ENCODE results near the gene RASSF5. TPM values are rescaled to one million over a fixed set of nuclear protein-coding genes. Genes with fewer than 3 reads are reported as not detected.
A peak's percentile ranks its signal among the peaks of the same experiment; 100 is the strongest.

RASSF5 gene
- total RNA-seq, 1 experiment from 2014 or later, result 1.3 TPM

DNA sequence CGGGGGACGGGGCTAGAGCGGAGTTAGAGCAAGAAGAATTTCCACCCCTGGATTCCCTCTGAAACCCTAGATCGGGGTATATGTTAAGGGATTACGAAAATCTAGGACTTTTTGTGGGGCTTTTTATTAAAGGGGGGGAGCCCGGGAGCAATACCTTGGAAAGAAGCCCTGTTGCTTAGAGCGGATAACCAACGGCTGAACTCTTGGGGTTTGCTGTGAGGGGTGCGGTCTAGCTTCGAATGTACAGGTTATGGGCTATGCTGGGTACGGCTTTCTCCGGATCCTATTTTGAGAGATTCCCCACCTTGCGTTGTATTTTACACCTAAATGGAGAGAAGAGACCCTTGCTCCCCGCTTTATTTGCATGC, 128.6 kb downstream of the RASSF5 start:
- ChIA-PET CTCF (interaction anchor here (0.9 to 3.9 kb wide), 4 partner anchors 22 to 277 kb away, joined by 4 to 46 read pairs (median 8); partner anchors contain the start of gene EIF2D), POLR2A (interaction anchor here (1.1 kb wide), 1 partner anchor 24 kb away, joined by 7 read pairs; the partner anchor contains the start of gene EIF2D)
- Histone ChIP-seq H3K4me3 (ENCODE audit: low read depth, low read length) (peak overlapping the region; percentile 86), H3K27me3 (replicated peaks; ENCODE audit: control insufficient read depth, insufficient read depth, low read length) (no peaks in the 10 kb centered on the region; the same call in 1 of the 2 replicates), H3K4me1 (no peaks in the 10 kb centered on the region), H3K9me3 (no peaks in the 10 kb centered on the region), H3K36me3 (ENCODE audit: control insufficient read depth, insufficient read depth, low read length) (no peaks in the 10 kb centered on the region)
- TF ChIP-seq, protein P1, sequence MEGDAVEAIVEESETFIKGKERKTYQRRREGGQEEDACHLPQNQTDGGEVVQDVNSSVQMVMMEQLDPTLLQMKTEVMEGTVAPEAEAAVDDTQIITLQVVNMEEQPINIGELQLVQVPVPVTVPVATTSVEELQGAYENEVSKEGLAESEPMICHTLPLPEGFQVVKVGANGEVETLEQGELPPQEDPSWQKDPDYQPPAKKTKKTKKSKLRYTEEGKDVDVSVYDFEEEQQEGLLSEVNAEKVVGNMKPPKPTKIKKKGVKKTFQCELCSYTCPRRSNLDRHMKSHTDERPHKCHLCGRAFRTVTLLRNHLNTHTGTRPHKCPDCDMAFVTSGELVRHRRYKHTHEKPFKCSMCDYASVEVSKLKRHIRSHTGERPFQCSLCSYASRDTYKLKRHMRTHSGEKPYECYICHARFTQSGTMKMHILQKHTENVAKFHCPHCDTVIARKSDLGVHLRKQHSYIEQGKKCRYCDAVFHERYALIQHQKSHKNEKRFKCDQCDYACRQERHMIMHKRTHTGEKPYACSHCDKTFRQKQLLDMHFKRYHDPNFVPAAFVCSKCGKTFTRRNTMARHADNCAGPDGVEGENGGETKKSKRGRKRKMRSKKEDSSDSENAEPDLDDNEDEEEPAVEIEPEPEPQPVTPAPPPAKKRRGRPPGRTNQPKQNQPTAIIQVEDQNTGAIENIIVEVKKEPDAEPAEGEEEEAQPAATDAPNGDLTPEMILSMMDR (IDR thresholded peaks at IDR 0.05; ENCODE audit: insufficient read depth in 1 of 2, low read depth in 1 of 2, low read length in 1 of 2, severe bottlenecking in 1 of 2, unreplicated experiment in 1 of 2), result no peak
- intact Hi-C loops (cut with micrococcal nuclease; ENCODE audit: unreplicated experiment), result loop anchor here (2.0 kb wide), 2 partner anchors 51 to 73 kb away; no protein-coding TSS in a partner anchor
- Mint-ChIP-seq H3K4me3 (ENCODE audit: unreplicated experiment) (peak overlapping the region; percentile 78), H3K36me3 (ENCODE audit: insufficient read depth, unreplicated experiment) (peaks cover 6% of the 10 kb centered on the region), H3K4me1 (ENCODE audit: low read depth, unreplicated experiment) (peaks cover 7% of the 10 kb centered on the region), H3K27me3 (ENCODE audit: insufficient read depth, unreplicated experiment) (no peaks in the 10 kb centered on the region), H3K9me3 (ENCODE audit: unreplicated experiment) (no peaks in the 10 kb centered on the region), H3K27ac (ENCODE audit: unreplicated experiment) (no peak overlapping the region)
- DNase-seq, result no peak
- no TSS peak for BruUV-seq (replicated peaks)

DNA sequence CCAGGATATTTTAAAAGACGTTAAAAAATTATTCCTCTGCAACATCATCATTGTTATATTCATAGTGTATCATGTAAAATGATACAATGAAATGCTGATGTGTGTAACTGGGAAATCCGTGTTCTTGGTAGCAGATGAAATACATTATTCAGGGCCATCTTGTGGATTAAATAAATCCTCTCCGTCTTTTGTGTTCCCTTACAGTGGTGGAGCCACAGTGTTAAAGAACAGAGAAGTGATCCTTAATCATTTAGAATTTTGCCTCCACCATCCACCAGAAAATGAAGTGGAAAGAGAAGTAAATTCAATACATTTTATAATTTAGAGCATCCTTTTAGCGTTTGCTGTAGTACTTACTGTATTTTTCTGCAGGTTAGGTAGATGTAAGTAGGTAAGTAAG, 129.3 kb downstream of the RASSF5 start:
- peaks cover 7% of the 10 kb centered on the region for H3K4me1 Mint-ChIP-seq (ENCODE audit: low read depth, unreplicated experiment)
- intact Hi-C loops (cut with micrococcal nuclease; ENCODE audit: unreplicated experiment), result no loop called here
- peaks cover 6% of the 10 kb centered on the region for H3K36me3 Mint-ChIP-seq (ENCODE audit: insufficient read depth, unreplicated experiment)
- Histone ChIP-seq H3K9me3 (no peaks in the 10 kb centered on the region), H3K27me3 (replicated peaks; ENCODE audit: control insufficient read depth, insufficient read depth, low read length) (no peaks in the 10 kb centered on the region; the same call in 1 of the 2 replicates), H3K36me3 (ENCODE audit: control insufficient read depth, insufficient read depth, low read length) (no peaks in the 10 kb centered on the region), H3K4me1 (no peaks in the 10 kb centered on the region), H3K4me3 (ENCODE audit: low read depth, low read length) (no peak overlapping the region)
- ChIA-PET POLR2A (no interaction called here), CTCF (no interaction called here)
- H3K9me3 Mint-ChIP-seq (ENCODE audit: unreplicated experiment), result no peaks in the 10 kb centered on the region
- H3K27ac Mint-ChIP-seq (ENCODE audit: unreplicated experiment), result no peak overlapping the region
- no TSS peak for BruUV-seq (replicated peaks)
- H3K4me3 Mint-ChIP-seq (ENCODE audit: unreplicated experiment), result no peak overlapping the region
- H3K27me3 Mint-ChIP-seq (ENCODE audit: insufficient read depth, unreplicated experiment), result no peaks in the 10 kb centered on the region
- no peak for DNase-seq
- TF ChIP-seq, protein P1 (IDR thresholded peaks at IDR 0.05; ENCODE audit: insufficient read depth in 1 of 2, low read depth in 1 of 2, low read length in 1 of 2, severe bottlenecking in 1 of 2, unreplicated experiment in 1 of 2), result no peak

DNA sequence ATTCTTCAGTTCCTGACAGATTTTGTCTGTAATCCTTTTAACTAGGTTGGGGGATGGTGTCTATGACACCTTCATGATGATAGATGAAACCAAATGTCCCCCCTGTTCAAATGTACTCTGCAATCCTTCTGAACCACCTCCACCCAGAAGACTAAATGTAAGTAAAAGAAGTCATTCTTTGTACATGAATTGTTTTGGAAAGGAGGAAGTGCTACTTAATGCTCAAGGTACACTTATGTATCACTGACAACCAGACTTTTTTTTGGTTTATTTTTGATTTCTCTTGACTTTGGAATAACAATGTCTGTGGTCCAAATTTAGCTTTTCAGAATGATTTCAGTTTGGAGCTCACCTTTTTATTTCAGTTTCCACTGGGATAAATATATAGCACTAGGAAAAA, 130.3 kb downstream of the RASSF5 start:
- ChIA-PET CTCF (interaction anchor here (0.6 kb wide), 1 partner anchor 19 kb away, joined by 3 read pairs; no protein-coding TSS in a partner anchor), POLR2A (interaction anchor here (0.5 kb wide), 1 partner anchor 26 kb away, joined by 6 read pairs; the partner anchor contains the start of gene EIF2D)
- Histone ChIP-seq H3K9me3 (no peaks in the 10 kb centered on the region), H3K27me3 (replicated peaks; ENCODE audit: control insufficient read depth, insufficient read depth, low read length) (no peaks in the 10 kb centered on the region; the same call in 1 of the 2 replicates), H3K36me3 (ENCODE audit: control insufficient read depth, insufficient read depth, low read length) (no peaks in the 10 kb centered on the region), H3K4me1 (no peaks in the 10 kb centered on the region), H3K4me3 (ENCODE audit: low read depth, low read length) (no peak overlapping the region)
- H3K27me3 Mint-ChIP-seq (ENCODE audit: insufficient read depth, unreplicated experiment), result no peaks in the 10 kb centered on the region
- no TSS peak for BruUV-seq (replicated peaks)
- peaks cover 7% of the 10 kb centered on the region for H3K4me1 Mint-ChIP-seq (ENCODE audit: low read depth, unreplicated experiment)
- H3K9me3 Mint-ChIP-seq (ENCODE audit: unreplicated experiment), result no peaks in the 10 kb centered on the region
- H3K36me3 Mint-ChIP-seq (ENCODE audit: insufficient read depth, unreplicated experiment), result peaks cover 6% of the 10 kb centered on the region
- intact Hi-C loops (cut with micrococcal nuclease; ENCODE audit: unreplicated experiment), result no loop called here
- no peak overlapping the region for H3K4me3 Mint-ChIP-seq (ENCODE audit: unreplicated experiment)
- TF ChIP-seq, protein P1 (IDR thresholded peaks at IDR 0.05; ENCODE audit: insufficient read depth in 1 of 2, low read depth in 1 of 2, low read length in 1 of 2, severe bottlenecking in 1 of 2, unreplicated experiment in 1 of 2), result no peak
- H3K27ac Mint-ChIP-seq (ENCODE audit: unreplicated experiment), result no peak overlapping the region
- DNase-seq, result no peak

Small RNAs within 50 kb of the gene (microRNA-seq; reads per million reads assigned to microRNA genes)
- gene MIR6769B, result 0.74 reads per million

Other genes with a start within 250 kb of the RASSF5 start
- gene IKBKE, start 37.1 kb upstream of the RASSF5 start, total RNA-seq (2022), result 9.0 and 12.7 TPM in 2 replicates
- 37.9 and 39.6 TPM in 2 replicates for gene EIF2D, start 104.9 kb downstream of the RASSF5 start, total RNA-seq (2022)
- 0.16 TPM in 1 of 2 replicates, not detected in the other for gene DYRK3, start 128.0 kb downstream of the RASSF5 start, total RNA-seq (2022)
- 88.2 and 96.8 TPM in 2 replicates for gene MAPKAPK2, start 177.4 kb downstream of the RASSF5 start, total RNA-seq (2022)